GM19035 (cell line): ENCODE results near the gene PCGF3.
"Not testable (repeated sequence)": the region's sequence is repeated elsewhere in the genome, so short reads cannot be mapped to it uniquely, and the experiment has no call there.

Experiments used
- ATAC-seq: cut with Tn5 transposase; IDR thresholded peaks from one replicate; pipeline ENCODE4 v1.9.1; 2021; ENCODE audit not compliant: unreplicated experiment

The PCGF3 gene

GRCh38 chr4:682490-683172, 23.0 kb upstream of the PCGF3 start:
- ATAC-seq = no peak

GRCh38 chr4:683247-683897, 22.3 kb upstream of the PCGF3 start:
- no peak for ATAC-seq

- ATAC-seq = no peak
These were observed 21.5 kb upstream of the PCGF3 start for GRCh38 chr4:683982-684622.

GRCh38 chr4:684623-685327, 20.9 kb upstream of the PCGF3 start:
- no peak for ATAC-seq

GRCh38 chr4:685679-686412, 19.8 kb upstream of the PCGF3 start:
- ATAC-seq = no peak

GRCh38 chr4:686413-687040, 19.1 kb upstream of the PCGF3 start:
- ATAC-seq = no peak

GRCh38 chr4:687048-687970, 18.3 kb upstream of the PCGF3 start:
- ATAC-seq = no peak

- ATAC-seq = no peak
These were observed 17.4 kb upstream of the PCGF3 start for GRCh38 chr4:687971-688853.

GRCh38 chr4:688854-689681, 16.6 kb upstream of the PCGF3 start, which contains the start of gene SLC49A3:
Gene SLC49A3, minus strand, starts transcription at chr4:689151. Its CDS starts 24 bp downstream, at chr4:689127.
- no peak for ATAC-seq

- no peak for ATAC-seq
These were observed 15.9 kb upstream of the PCGF3 start for GRCh38 chr4:689723-690122.

- ATAC-seq = no peak
These were observed 12.7 kb upstream of the PCGF3 start for GRCh38 chr4:692771-693554.

- not testable (repeated sequence) for ATAC-seq
These were observed 11.2 kb upstream of the PCGF3 start for GRCh38 chr4:694341-694940.

GRCh38 chr4:699816-700580, 5.6 kb upstream of the PCGF3 start:
- no peak for ATAC-seq

GRCh38 chr4:700587-701264, 4.9 kb upstream of the PCGF3 start:
- no peak for ATAC-seq

GRCh38 chr4:702618-703048, 3.0 kb upstream of the PCGF3 start:
- ATAC-seq = no peak
